ENCODE measurements around the gene BMF. TPM values are rescaled to one million over a fixed set of nuclear protein-coding genes. Genes with fewer than 3 reads are reported as not detected.

BMF gene
- total and polyA plus RNA-seq, 2 of the 4 experiments (the other 2 are of a cell fraction): 2.4 to 2.9 TPM

DNA sequence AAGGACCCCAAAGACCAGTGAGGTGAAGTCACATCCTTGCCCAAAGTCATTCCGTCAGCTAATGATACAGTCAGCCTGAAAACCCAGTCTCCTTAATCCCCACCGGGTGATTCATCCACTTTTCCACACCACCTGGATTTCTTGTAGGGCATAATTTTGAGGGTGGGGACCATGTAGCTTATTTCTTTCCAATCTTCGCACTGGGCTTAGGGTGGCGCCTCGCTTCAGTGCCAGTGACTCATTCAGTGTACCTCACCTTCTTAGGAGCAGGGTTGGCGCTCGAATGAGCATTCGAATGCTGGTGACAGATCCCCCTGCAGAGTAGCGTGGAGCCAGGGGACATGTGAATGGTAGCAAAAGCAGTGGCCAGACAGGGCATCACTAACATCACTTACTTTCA, 24.0 kb downstream of the BMF start:
- H3K23ac ChIP-seq (ENCODE audit: low read depth, low read length): no peak overlapping the region
- H2AFZ ChIP-seq (replicated peaks; ENCODE audit: low read length, poor library complexity): no peak overlapping the region
- H4K5ac ChIP-seq (ENCODE audit: low read depth, low read length): no peak overlapping the region
- H3K4ac ChIP-seq (ENCODE audit: low read depth, low read length): peak overlapping the region; percentile 81
- peaks cover 46% of the 10 kb centered on the region for H3K9me1 ChIP-seq (ENCODE audit: insufficient read depth, low read length)
- WGBS, 2 experiments (ENCODE audit: extremely low coverage in 2 of 2, insufficient read length in 1 of 2): no CpG with 5 or more reads among the region's 9 CpGs
- no peak overlapping the region for H3K4me2 ChIP-seq (ENCODE audit: low read depth, low read length)
- peak overlapping the region; percentile 49; the same call in 1 of the 2 replicates for H4K91ac ChIP-seq (ENCODE audit: insufficient read depth, low read depth, low read length)
- ATAC-seq (ENCODE audit: low read depth) (no peak), DNase-seq (no peak)
- dilution Hi-C loops (cut with HindIII; ENCODE audit: low sequenced_read_pairs, unreplicated experiment): no loop called here
- peak overlapping the region; percentile 30; the same call in 2 of the 3 replicates for H2BK15ac ChIP-seq (ENCODE audit: low read depth, low read length)
- peaks cover 0 to 28% of the 10 kb centered on the region in 2 experiments; a peak in 3 of 4 replicates for H3K79me1 ChIP-seq (ENCODE audit: low read depth in 1 of 2, low read length in 2 of 2)
- peak overlapping the region; percentile 54 for H2BK20ac ChIP-seq (ENCODE audit: low read depth, low read length)
- no peak overlapping the region for H3K9ac ChIP-seq (ENCODE audit: low read depth, low read length)
- ChIA-PET CTCF (no interaction called here), POLR2A (ENCODE audit: unreplicated experiment) (no interaction called here)
- peak overlapping the region; percentile 15 for H2AK9ac ChIP-seq (replicated peaks; ENCODE audit: low read depth, low read length, poor library complexity)
- peak overlapping the region in 1 of 2 experiments; percentile 25; a peak in 1 of 4 replicates for H4K8ac ChIP-seq (ENCODE audit: low read depth in 2 of 2, low read length in 2 of 2)
- no peak overlapping the region for H3K56ac ChIP-seq (ENCODE audit: extremely low read depth, insufficient read depth, low read length)
- H3K27me3 ChIP-seq (ENCODE audit: control insufficient read depth, insufficient read depth, low read length): no peaks in the 10 kb centered on the region
- no TSS peak for BruUV-seq (replicated peaks)
- H3K9me3 ChIP-seq (ENCODE audit: control insufficient read depth, insufficient read depth, low read length): no peaks in the 10 kb centered on the region
- no peak overlapping the region for H3K27ac ChIP-seq (ENCODE audit: insufficient read depth, low read length)
- H3K4me3 ChIP-seq (ENCODE audit: insufficient read depth, low read depth, low read length): no peak overlapping the region
- in situ Hi-C loops (cut with MboI; ENCODE audit: low sequenced_read_pairs): no loop called here
- H2AK5ac ChIP-seq (ENCODE audit: low read depth, low read length): peak overlapping the region; percentile 62
- H2BK120ac ChIP-seq (ENCODE audit: low read depth, low read length): peak overlapping the region; percentile 60
- H3K14ac ChIP-seq (replicated peaks; ENCODE audit: low read depth, low read length): peak overlapping the region; percentile 53
- H3K4me1 ChIP-seq (ENCODE audit: control insufficient read depth, insufficient read depth, low read length): peaks cover 45% of the 10 kb centered on the region
- no peak overlapping the region for H3K18ac ChIP-seq (ENCODE audit: low read depth, low read length)
- no peaks in the 10 kb centered on the region for H3K36me3 ChIP-seq (ENCODE audit: control insufficient read depth, insufficient read depth, low read length)
- no peaks in the 10 kb centered on the region for H4K20me1 ChIP-seq (ENCODE audit: insufficient read depth, low read length)
- TF ChIP-seq MXI1 (IDR thresholded peaks at IDR 0.05; ENCODE audit: borderline replicate concordance, low read depth, low read length) (no peak), MAFK (IDR thresholded peaks at IDR 0.05; ENCODE audit: low read depth, low read length) (no peak), RCOR1 (IDR thresholded peaks at IDR 0.05; ENCODE audit: insufficient replicate concordance, low read length) (no peak), CHD1 (IDR thresholded peaks at IDR 0.05; ENCODE audit: low read depth, low read length) (no peak), RFX5 (IDR thresholded peaks at IDR 0.05; ENCODE audit: low read depth, low read length) (no peak), NFE2L2 (IDR thresholded peaks at IDR 0.05; ENCODE audit: low read depth, low read length) (no peak), SMC3 (IDR thresholded peaks at IDR 0.05; ENCODE audit: low read depth, low read length) (no peak), BHLHE40 (IDR thresholded peaks at IDR 0.05; ENCODE audit: low read depth, low read length) (no peak), CEBPB (IDR thresholded peaks at IDR 0.05; ENCODE audit: low read depth, low read length) (no peak), MAZ (IDR thresholded peaks at IDR 0.05; ENCODE audit: borderline replicate concordance, low read depth, low read length) (no peak), FOS (IDR thresholded peaks at IDR 0.05; ENCODE audit: low read depth, low read length) (no peak), POLR2A (IDR thresholded peaks at IDR 0.05; ENCODE audit: low read depth, low read length) (no peak), RAD21 (IDR thresholded peaks at IDR 0.05; ENCODE audit: low read length) (no peak)
- TF ChIP-seq, protein P1, sequence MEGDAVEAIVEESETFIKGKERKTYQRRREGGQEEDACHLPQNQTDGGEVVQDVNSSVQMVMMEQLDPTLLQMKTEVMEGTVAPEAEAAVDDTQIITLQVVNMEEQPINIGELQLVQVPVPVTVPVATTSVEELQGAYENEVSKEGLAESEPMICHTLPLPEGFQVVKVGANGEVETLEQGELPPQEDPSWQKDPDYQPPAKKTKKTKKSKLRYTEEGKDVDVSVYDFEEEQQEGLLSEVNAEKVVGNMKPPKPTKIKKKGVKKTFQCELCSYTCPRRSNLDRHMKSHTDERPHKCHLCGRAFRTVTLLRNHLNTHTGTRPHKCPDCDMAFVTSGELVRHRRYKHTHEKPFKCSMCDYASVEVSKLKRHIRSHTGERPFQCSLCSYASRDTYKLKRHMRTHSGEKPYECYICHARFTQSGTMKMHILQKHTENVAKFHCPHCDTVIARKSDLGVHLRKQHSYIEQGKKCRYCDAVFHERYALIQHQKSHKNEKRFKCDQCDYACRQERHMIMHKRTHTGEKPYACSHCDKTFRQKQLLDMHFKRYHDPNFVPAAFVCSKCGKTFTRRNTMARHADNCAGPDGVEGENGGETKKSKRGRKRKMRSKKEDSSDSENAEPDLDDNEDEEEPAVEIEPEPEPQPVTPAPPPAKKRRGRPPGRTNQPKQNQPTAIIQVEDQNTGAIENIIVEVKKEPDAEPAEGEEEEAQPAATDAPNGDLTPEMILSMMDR (conservative IDR thresholded peaks at IDR 0.05; ENCODE audit: low read depth, low read length): no peak
- TF ChIP-seq, protein P2, sequence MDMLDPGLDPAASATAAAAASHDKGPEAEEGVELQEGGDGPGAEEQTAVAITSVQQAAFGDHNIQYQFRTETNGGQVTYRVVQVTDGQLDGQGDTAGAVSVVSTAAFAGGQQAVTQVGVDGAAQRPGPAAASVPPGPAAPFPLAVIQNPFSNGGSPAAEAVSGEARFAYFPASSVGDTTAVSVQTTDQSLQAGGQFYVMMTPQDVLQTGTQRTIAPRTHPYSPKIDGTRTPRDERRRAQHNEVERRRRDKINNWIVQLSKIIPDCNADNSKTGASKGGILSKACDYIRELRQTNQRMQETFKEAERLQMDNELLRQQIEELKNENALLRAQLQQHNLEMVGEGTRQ (IDR thresholded peaks at IDR 0.05; ENCODE audit: low read depth, low read length): no peak
- TF ChIP-seq, protein P3, sequence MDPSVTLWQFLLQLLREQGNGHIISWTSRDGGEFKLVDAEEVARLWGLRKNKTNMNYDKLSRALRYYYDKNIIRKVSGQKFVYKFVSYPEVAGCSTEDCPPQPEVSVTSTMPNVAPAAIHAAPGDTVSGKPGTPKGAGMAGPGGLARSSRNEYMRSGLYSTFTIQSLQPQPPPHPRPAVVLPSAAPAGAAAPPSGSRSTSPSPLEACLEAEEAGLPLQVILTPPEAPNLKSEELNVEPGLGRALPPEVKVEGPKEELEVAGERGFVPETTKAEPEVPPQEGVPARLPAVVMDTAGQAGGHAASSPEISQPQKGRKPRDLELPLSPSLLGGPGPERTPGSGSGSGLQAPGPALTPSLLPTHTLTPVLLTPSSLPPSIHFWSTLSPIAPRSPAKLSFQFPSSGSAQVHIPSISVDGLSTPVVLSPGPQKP (IDR thresholded peaks at IDR 0.05; ENCODE audit: borderline replicate concordance, low read depth, low read length): no peak
- H2BK5ac ChIP-seq (ENCODE audit: low read depth, low read length, poor library complexity, severe bottlenecking): no peak overlapping the region
- intact Hi-C loops (cut with micrococcal nuclease): no loop called here
